Gastrocnemius medialis (tissue), 4 donors: ENCODE results near the gene PLSCR2.

ENCODE experiments used
- POLR2A ChIP-seq, 2 donors: fragments of 450-650 bp; IDR thresholded peaks; one replicate each; pipeline ENCODE4 v1.6.1; 2017; ENCODE audit warnings: antibody characterized with exemption in 2 of 2, mild to moderate bottlenecking in 2 of 2, moderate library complexity in 2 of 2
- TF ChIP-seq, protein P1 (sequence below), 5 experiments: fragments of 450-650 bp in 3 of 5; fragments of 200-600 bp in 2 of 5; sonication (generic) in 2 of 5; IDR thresholded peaks in 4 of 5; conservative IDR thresholded peaks in 1 of 5; 1 replicate in 4 of 5; 2 replicates in 1 of 5; pipeline ENCODE4 v1.5.1; 2016 to 2019; ENCODE audit warnings: antibody characterized with exemption in 5 of 5, mild to moderate bottlenecking in 3 of 5, moderate library complexity in 3 of 5

GRCh38 chr3:146504498-146505197 lies 35.3 kb upstream of the PLSCR2 start:
- TF ChIP-seq, protein P1, sequence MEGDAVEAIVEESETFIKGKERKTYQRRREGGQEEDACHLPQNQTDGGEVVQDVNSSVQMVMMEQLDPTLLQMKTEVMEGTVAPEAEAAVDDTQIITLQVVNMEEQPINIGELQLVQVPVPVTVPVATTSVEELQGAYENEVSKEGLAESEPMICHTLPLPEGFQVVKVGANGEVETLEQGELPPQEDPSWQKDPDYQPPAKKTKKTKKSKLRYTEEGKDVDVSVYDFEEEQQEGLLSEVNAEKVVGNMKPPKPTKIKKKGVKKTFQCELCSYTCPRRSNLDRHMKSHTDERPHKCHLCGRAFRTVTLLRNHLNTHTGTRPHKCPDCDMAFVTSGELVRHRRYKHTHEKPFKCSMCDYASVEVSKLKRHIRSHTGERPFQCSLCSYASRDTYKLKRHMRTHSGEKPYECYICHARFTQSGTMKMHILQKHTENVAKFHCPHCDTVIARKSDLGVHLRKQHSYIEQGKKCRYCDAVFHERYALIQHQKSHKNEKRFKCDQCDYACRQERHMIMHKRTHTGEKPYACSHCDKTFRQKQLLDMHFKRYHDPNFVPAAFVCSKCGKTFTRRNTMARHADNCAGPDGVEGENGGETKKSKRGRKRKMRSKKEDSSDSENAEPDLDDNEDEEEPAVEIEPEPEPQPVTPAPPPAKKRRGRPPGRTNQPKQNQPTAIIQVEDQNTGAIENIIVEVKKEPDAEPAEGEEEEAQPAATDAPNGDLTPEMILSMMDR (IDR thresholded peaks at IDR 0.05 in 4 of 5, conservative IDR thresholded peaks at IDR 0.05 in 1 of 5), result no peak
- no peak for TF ChIP-seq POLR2A (IDR thresholded peaks at IDR 0.05)
